Pancreas (tissue), 10 donors: ENCODE results near the gene S100A4. TPM values are rescaled to one million over a fixed set of nuclear protein-coding genes. Genes with fewer than 3 reads are reported as not detected.
A peak's percentile ranks its signal among the peaks of the same experiment; 100 is the strongest.

Experiments used
- ATAC-seq, 4 donors: fragments of 200-7000 bp; cut with Tn5 transposase; one replicate each; pipeline versions ENCODE4 v1.8.0 to v1.9.1; 2020; ENCODE audit warnings: mild to moderate bottlenecking in 4 of 4, moderate library complexity in 4 of 4
- DNase-seq, 6 donors: peaks; one replicate each; pipeline ENCODE4 v3.0.0-alpha.2; 2020
- FAIRE-seq: peaks from 2 replicates; lab custom pipeline; 2012; peaks lifted over from hg19 to GRCh38; lab: Jason Lieb, UNC
- H3K27ac ChIP-seq, 4 donors: fragments of 200-600 bp; sonication (generic); 1 replicate in 3 of 4; 2 replicates in 1 of 4; pipeline versions ENCODE4 v1.5.0 to v1.8.0; 2020
- H3K27me3 ChIP-seq, 4 donors: fragments of 200-600 bp; one replicate each; pipeline ENCODE4 v1.8.0; 2021
- H3K36me3 ChIP-seq, 3 donors: fragments of 200-600 bp; sonication (generic) in 1 of 3; one replicate each; pipeline versions ENCODE4 v1.5.0 to v1.8.0; 2020 to 2021
- H3K4me1 ChIP-seq, 3 donors: fragments of 200-600 bp; one replicate each; pipeline ENCODE4 v1.8.0; 2021
- H3K4me3 ChIP-seq, 4 donors: fragments of 200-600 bp; sonication (generic) in 2 of 4; one replicate each; pipeline versions ENCODE4 v1.5.0 to v1.8.0; 2020 to 2021
- H3K9me3 ChIP-seq, 4 donors: fragments of 200-600 bp; one replicate each; pipeline ENCODE4 v1.8.0; 2021
- WGBS, 2 donors: extraction: QIAGEN DNeasy Blood & Tissue Kit; methylation state at CpG; one replicate each; pipeline ENCODE4 v1.1.7; 2013; 5-methylcytosine and 5-hydroxymethylcytosine counted together
- intact Hi-C, 3 donors: fragments of 100-400 bp; cut with DNase I; formaldehyde crosslinking; loops; one replicate each; pipeline versions ENCODE4 v1.11.1 to v1.14.2; 2022
- polyA plus RNA-seq, 2 donors: library from polyadenylated mRNA; stranded (reverse); fragments of 200-250 nt; gene quantifications; one replicate each; pipeline ENCODE4 v1.2.3, GENCODE V29; 2013
- total RNA-seq, 6 donors: library from RNA; stranded (reverse); fragmentation: NEBNext Ultra II Directional in 4 of 6; extraction: Animal tissue kit (Norgen Biotek cat#: 25700) in 4 of 6; gene quantifications; one replicate each; pipeline versions ENCODE4 v1.2.1 to v1.2.4, GENCODE V29; 2021 to 2023
- TF ChIP-seq, protein P1 (sequence below), 4 donors: fragments of 200-600 bp; sonication (generic) in 3 of 4; IDR thresholded peaks; one replicate each; pipeline versions ENCODE4 v1.5.0 to v1.8.0; 2021; ENCODE audit warnings: antibody characterized with exemption in 4 of 4
- donor health status: healthy with polysubstance abuse.
- donor health status: DM: no; HTN: no; CAD: no; lungs with moderate emphysema.
- donor health status: DM: no; HTN: no; CAD: no.
- donor health status: control.
- donor health status: control.
- donor health status: Bipolar disorder and iron deficiency.
- donor health status: DM: yes; HTN: yes; CAD: no.
- donor health status: DM: no; HTN: no; CAD: no.
- donor health status: DM: no; HTN: no; CAD: no.
- donor health status: DM: yes; HTN: yes; CAD: no.

Gene S100A4
- total and polyA plus RNA-seq, 8 donors, result 5.0 to 149 (median 39.5) TPM

- ATAC-seq, result no peak
- no peaks in the 10 kb centered on the region for H3K36me3 ChIP-seq
- no peak within 1 kb of the TSS for H3K4me3 ChIP-seq
- FAIRE-seq, result no peak
- intact Hi-C loops, result no loop called here
- TF ChIP-seq, protein P1, sequence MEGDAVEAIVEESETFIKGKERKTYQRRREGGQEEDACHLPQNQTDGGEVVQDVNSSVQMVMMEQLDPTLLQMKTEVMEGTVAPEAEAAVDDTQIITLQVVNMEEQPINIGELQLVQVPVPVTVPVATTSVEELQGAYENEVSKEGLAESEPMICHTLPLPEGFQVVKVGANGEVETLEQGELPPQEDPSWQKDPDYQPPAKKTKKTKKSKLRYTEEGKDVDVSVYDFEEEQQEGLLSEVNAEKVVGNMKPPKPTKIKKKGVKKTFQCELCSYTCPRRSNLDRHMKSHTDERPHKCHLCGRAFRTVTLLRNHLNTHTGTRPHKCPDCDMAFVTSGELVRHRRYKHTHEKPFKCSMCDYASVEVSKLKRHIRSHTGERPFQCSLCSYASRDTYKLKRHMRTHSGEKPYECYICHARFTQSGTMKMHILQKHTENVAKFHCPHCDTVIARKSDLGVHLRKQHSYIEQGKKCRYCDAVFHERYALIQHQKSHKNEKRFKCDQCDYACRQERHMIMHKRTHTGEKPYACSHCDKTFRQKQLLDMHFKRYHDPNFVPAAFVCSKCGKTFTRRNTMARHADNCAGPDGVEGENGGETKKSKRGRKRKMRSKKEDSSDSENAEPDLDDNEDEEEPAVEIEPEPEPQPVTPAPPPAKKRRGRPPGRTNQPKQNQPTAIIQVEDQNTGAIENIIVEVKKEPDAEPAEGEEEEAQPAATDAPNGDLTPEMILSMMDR (IDR thresholded peaks at IDR 0.05), result no peak
- H3K27me3 ChIP-seq, result no peaks in the 10 kb centered on the region
- no peaks in the 10 kb centered on the region for H3K9me3 ChIP-seq
- no peak within 1 kb of the TSS for H3K27ac ChIP-seq
- peaks cover 0 to 13% (median 5%) of the 10 kb centered on the region in 3 donors for H3K4me1 ChIP-seq
- DNase-seq, result peak in 1 of 6 donors; percentile 41
- WGBS, 2 donors, result 74 to 83% methylated on average over 11 of the region's 11 CpGs
Measured at GRCh38 chr1:153540394-153541361, 4.9 kb downstream of the S100A4 start, which contains the start of gene S100A5. Gene S100A5, minus strand, starts transcription at chr1:153540934. Its CDS starts 743 bp downstream, at chr1:153540191.

DNA sequence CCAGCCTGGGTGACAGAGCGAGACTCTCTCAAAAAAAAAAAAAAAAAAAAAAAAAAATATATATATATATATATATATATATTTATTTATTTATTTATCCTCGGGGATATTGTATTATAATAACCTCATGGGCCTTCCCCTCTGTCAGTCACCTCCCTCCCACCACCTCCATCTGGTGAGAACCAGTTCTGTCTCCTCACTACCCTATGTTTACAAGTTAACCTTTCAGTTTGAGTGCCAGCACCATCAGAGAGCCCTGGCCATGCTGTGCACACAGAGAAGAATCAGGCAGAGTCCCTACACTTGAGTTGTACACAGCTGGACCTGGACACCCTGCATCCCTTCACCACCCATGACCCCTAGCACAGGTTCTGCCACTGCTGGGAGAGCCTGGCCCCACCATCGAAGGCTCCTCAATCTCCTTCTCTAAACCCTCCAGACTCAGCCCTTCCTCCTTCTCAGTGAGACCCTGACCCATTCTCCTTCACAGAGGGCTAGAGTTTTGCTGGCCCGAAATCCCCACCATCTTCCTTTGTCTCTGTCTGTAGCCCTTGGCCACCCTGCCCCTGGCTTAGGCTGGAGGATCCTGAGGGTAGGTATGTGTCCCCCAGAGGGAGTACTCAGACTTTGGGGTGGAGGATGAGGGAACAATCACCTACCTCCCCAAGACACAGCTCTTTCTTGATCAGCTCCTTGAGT, 6.1 kb downstream of the S100A4 start:
- Histone ChIP-seq H3K4me3 (no peak overlapping the region), H3K27me3 (no peaks in the 10 kb centered on the region), H3K9me3 (no peaks in the 10 kb centered on the region), H3K36me3 (no peaks in the 10 kb centered on the region), H3K27ac (no peak overlapping the region), H3K4me1 (peaks cover 0 to 4% (median 0%) of the 10 kb centered on the region in 3 donors)
- FAIRE-seq (no peak), DNase-seq (peak in 1 of 6 donors; percentile 21), ATAC-seq (no peak)
- intact Hi-C loops, result no loop called here
- WGBS, 2 donors, result 71 to 74% methylated on average over 4 of the region's 4 CpGs
- TF ChIP-seq, protein P1 (IDR thresholded peaks at IDR 0.05), result no peak

DNA sequence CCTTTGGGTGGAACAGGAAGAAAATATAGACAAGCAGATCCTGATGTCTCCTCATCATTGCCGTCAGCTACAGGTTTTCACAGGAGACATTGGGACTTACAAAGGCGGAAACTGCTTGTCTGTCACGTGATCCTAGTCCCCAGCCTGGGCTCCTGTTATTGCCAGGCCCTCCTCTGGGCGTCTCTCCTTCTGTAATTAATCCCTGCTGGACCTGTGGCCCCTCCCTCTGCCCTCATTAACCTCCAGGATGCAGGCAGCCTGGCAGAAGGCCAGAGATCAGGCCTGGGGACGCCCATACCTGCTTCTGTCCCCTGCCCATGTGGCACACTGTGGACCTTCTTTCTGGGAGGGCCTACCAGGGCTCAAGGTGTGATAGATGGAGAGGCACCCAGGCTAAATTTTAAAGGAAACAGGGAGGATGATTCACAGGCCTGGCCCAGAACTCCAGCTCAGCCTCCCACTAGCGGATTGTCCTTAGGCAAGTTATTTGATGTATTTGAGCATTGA, 7.2 kb downstream of the S100A4 start:
- Histone ChIP-seq H3K27me3 (no peaks in the 10 kb centered on the region), H3K4me3 (no peak overlapping the region), H3K4me1 (no peaks in the 10 kb centered on the region), H3K36me3 (no peaks in the 10 kb centered on the region), H3K27ac (peak overlapping the region in 1 of 4 donors; percentile 50), H3K9me3 (no peaks in the 10 kb centered on the region)
- intact Hi-C loops, result no loop called here
- TF ChIP-seq, protein P1 (IDR thresholded peaks at IDR 0.05), result no peak
- peak in 5 of 6 donors; percentile 34 to 74 (median 53) for DNase-seq
- peak in 1 of 4 donors; percentile 36 for ATAC-seq
- no peak for FAIRE-seq
- 68% methylated on average over 6 of the region's 6 CpGs for WGBS, 2 donors

GRCh38 chr1:153537376-153537730, 8.3 kb downstream of the S100A4 start:
- ATAC-seq (no peak), FAIRE-seq (no peak), DNase-seq (no peak)
- Histone ChIP-seq H3K36me3 (no peaks in the 10 kb centered on the region), H3K4me3 (no peak overlapping the region), H3K4me1 (no peaks in the 10 kb centered on the region), H3K9me3 (no peaks in the 10 kb centered on the region), H3K27ac (no peak overlapping the region), H3K27me3 (no peaks in the 10 kb centered on the region)
- TF ChIP-seq, protein P1 (IDR thresholded peaks at IDR 0.05), result no peak
- 91 to 97% methylated on average over 6 of the region's 6 CpGs for WGBS, 2 donors
- intact Hi-C loops, result no loop called here
